Measurements from ENCODE around the gene ARHGAP22. TPM values are rescaled to one million over a fixed set of nuclear protein-coding genes. Genes with fewer than 3 reads are reported as not detected.

Gene ARHGAP22
- total RNA-seq, 1 donor from 2014 or later: 3.2 TPM

DNA sequence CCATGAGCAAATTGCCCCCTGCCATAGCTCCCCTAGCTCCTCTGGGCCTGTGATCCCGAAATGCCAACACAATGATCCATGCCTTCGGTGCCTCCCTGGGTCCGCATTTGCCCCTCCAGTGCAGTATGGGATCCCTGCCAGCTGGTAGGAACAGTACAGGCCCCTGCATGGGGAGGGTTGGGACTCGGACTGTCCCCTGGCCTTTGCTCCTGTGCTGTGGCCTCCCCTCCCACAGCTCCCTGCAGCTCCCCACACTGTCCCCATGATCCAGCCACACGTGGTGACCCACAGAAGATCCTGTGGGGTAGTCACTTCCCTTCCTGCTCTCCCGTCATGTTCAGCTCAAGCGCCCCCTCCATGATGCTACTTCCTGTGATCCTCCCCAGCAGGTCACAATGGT lies 158.1 kb downstream of the ARHGAP22 start:
- Histone ChIP-seq H3K36me3 (no peaks in the 10 kb centered on the region), H3K27me3 (no peaks in the 10 kb centered on the region), H3K4me1 (no peaks in the 10 kb centered on the region), H3K27ac (no peak overlapping the region), H3K9me3 (no peaks in the 10 kb centered on the region), H3K4me3 (no peak overlapping the region)
- TF ChIP-seq, protein P1, sequence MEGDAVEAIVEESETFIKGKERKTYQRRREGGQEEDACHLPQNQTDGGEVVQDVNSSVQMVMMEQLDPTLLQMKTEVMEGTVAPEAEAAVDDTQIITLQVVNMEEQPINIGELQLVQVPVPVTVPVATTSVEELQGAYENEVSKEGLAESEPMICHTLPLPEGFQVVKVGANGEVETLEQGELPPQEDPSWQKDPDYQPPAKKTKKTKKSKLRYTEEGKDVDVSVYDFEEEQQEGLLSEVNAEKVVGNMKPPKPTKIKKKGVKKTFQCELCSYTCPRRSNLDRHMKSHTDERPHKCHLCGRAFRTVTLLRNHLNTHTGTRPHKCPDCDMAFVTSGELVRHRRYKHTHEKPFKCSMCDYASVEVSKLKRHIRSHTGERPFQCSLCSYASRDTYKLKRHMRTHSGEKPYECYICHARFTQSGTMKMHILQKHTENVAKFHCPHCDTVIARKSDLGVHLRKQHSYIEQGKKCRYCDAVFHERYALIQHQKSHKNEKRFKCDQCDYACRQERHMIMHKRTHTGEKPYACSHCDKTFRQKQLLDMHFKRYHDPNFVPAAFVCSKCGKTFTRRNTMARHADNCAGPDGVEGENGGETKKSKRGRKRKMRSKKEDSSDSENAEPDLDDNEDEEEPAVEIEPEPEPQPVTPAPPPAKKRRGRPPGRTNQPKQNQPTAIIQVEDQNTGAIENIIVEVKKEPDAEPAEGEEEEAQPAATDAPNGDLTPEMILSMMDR (IDR thresholded peaks at IDR 0.05): no peak
- no peak for TF ChIP-seq POLR2A (IDR thresholded peaks at IDR 0.05)
- no peak for TF ChIP-seq POLR2AphosphoS5 (IDR thresholded peaks at IDR 0.05; ENCODE audit: insufficient read depth in 1 of 2, low read depth in 1 of 2)
- no peak for DNase-seq (ENCODE audit: extremely low spot score in 2 of 2)
- intact Hi-C loops (cut with DNase I): no loop called here

DNA sequence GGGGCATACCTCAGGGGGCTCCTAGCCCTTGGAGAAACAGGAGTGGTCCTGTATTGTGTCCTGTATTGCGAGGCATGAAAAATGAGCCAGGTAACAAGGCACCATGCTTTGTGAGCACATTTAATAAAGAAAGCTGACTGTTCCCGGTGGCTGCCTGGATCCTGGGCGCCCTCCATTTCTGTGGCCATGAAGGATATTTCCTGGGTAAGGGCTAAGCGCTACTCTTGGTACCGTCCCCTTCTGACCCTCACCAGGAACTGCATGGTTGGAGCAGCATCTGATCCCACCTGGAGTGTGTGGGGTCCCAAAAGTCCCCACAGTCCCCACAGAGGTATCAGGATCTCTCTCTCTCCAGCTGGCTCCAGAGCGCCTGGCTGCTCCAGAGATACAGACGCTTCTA lies 158.9 kb downstream of the ARHGAP22 start:
- Histone ChIP-seq H3K27me3 (no peaks in the 10 kb centered on the region), H3K36me3 (no peaks in the 10 kb centered on the region), H3K27ac (no peak overlapping the region), H3K4me1 (no peaks in the 10 kb centered on the region), H3K4me3 (no peak overlapping the region), H3K9me3 (no peaks in the 10 kb centered on the region)
- TF ChIP-seq, protein P1 (IDR thresholded peaks at IDR 0.05): no peak
- TF ChIP-seq POLR2A (IDR thresholded peaks at IDR 0.05) (no peak), POLR2AphosphoS5 (IDR thresholded peaks at IDR 0.05; ENCODE audit: insufficient read depth in 1 of 2, low read depth in 1 of 2) (no peak)
- intact Hi-C loops (cut with DNase I): no loop called here
- no peak for DNase-seq (ENCODE audit: extremely low spot score in 2 of 2)

DNA sequence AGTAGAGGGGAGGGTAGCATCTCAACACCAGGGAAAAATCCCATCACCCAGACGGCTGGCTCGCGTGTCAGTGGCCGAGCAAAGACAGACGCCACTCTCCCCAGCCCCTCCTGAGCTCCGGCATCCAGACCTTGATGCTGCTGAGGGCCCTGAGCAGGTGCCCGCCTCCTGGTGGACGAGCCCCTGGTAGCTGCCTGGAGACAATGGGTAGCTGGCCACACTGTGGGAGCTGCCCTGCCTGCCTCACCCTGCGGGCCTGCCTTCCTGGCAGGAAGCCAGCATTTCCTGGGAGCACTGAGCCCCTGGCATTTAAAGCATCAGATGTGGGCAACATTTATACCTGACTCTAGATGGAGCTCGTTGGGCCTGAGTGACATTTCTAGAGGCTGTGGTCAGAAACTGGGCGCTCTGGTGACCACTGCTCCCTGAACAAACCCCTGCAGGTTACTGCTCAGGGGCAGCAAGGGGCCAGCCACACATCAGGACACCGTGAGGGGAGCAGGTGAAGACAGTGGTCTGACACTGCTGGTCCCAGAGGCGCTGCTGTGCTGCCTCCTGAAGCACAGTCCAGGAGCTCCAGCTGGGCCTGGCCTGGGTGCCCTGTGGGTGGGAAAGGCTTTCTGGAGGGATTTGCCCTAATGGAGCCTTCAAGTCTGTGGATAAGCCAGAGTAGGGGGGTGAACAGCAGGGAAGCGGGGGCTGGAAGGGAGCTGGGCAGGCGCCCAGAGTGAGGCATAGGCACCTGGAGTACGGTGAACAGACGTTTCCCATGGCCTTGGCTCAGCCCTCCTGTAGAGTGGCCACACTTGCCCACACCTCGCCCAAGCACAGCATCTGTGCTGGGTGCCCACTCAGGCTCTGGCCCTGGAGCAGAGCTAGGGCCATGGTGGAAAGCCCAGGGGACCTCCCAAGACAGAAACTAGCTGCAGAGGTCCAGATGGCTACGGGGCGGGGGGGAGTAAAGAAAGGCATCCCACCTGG lies 159.7 kb downstream of the ARHGAP22 start:
- intact Hi-C loops (cut with DNase I): no loop called here
- DNase-seq (ENCODE audit: extremely low spot score in 2 of 2): no peak
- Histone ChIP-seq H3K9me3 (no peaks in the 10 kb centered on the region), H3K27me3 (no peaks in the 10 kb centered on the region), H3K36me3 (no peaks in the 10 kb centered on the region), H3K4me3 (no peak overlapping the region), H3K4me1 (no peaks in the 10 kb centered on the region), H3K27ac (no peak overlapping the region)
- TF ChIP-seq POLR2A (IDR thresholded peaks at IDR 0.05) (no peak), POLR2AphosphoS5 (IDR thresholded peaks at IDR 0.05; ENCODE audit: insufficient read depth in 1 of 2, low read depth in 1 of 2) (no peak)
- TF ChIP-seq, protein P1 (IDR thresholded peaks at IDR 0.05): no peak

DNA sequence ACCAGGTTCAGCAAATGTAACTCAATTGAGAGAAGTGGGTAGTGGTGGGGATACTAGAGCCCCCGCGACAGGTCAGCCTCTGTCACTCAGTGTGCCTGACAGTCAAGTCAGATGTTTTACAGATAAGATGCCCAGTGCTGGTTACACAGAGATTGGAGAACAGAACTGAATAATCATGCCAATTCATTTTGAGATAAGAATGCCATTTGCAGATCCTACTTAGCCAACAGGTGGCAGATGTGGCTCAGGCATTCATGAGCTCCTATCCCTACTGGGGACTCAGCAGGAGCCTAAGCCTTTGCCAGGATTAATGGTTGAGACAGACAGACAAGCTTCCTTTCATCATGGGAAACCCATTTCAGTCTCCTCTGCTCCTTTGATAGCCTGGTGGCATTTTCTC lies 160.6 kb downstream of the ARHGAP22 start:
- DNase-seq (ENCODE audit: extremely low spot score in 2 of 2): no peak
- no peaks in the 10 kb centered on the region for H3K4me1 ChIP-seq
- intact Hi-C loops (cut with DNase I): no loop called here

More for the DNA sequence above, 160.6 kb downstream of the ARHGAP22 start:
- no peak for TF ChIP-seq POLR2AphosphoS5 (IDR thresholded peaks at IDR 0.05; ENCODE audit: insufficient read depth in 1 of 2, low read depth in 1 of 2)
- TF ChIP-seq, protein P1 (IDR thresholded peaks at IDR 0.05): no peak
- TF ChIP-seq POLR2A (IDR thresholded peaks at IDR 0.05): no peak
- Histone ChIP-seq H3K36me3 (no peaks in the 10 kb centered on the region), H3K9me3 (no peaks in the 10 kb centered on the region), H3K27me3 (no peaks in the 10 kb centered on the region), H3K4me3 (no peak overlapping the region), H3K27ac (no peak overlapping the region)

Measured in vagina (tissue), 2 donors.